GM19328 (cell line): Measurements from ENCODE around the gene C2orf92.
"Not testable (repeated sequence)": the region's sequence is repeated elsewhere in the genome, so short reads cannot be mapped to it uniquely, and the experiment has no call there.

ENCODE experiments used
- ATAC-seq: cut with Tn5 transposase; IDR thresholded peaks from one replicate; pipeline ENCODE4 v1.9.1; 2021; ENCODE audit warnings: mild to moderate bottlenecking, moderate library complexity; ENCODE audit not compliant: unreplicated experiment

Gene C2orf92

GRCh38 chr2:97669448-97669847, at the start of gene C2orf92:
Gene C2orf92 (plus strand): TSS chr2:97669713. CDS start chr2:97669789, 76 bp downstream.
- no peak for ATAC-seq

GRCh38 chr2:97620492-97620891, 49.0 kb upstream of the C2orf92 start:
- not testable (repeated sequence) for ATAC-seq

GRCh38 chr2:97622976-97623375, 46.5 kb upstream of the C2orf92 start:
- not testable (repeated sequence) for ATAC-seq

GRCh38 chr2:97625354-97626048, 44.0 kb upstream of the C2orf92 start:
- ATAC-seq: not testable (repeated sequence)

GRCh38 chr2:97626049-97626430, 43.5 kb upstream of the C2orf92 start:
- ATAC-seq: not testable (repeated sequence)

GRCh38 chr2:97644023-97644717, 25.3 kb upstream of the C2orf92 start:
- no peak for ATAC-seq

GRCh38 chr2:97645112-97645694, 24.3 kb upstream of the C2orf92 start:
- ATAC-seq: peak; percentile 23

GRCh38 chr2:97645695-97646629, 23.6 kb upstream of the C2orf92 start, which contains the start of gene COX5B:
Gene COX5B (plus strand): TSS chr2:97646062. CDS start chr2:97646087, 25 bp downstream.
- peak; percentile 95 for ATAC-seq

GRCh38 chr2:97646977-97647376, 22.5 kb upstream of the C2orf92 start:
- ATAC-seq: no peak

- ATAC-seq: no peak
Observed at GRCh38 chr2:97651114-97651513, 18.4 kb upstream of the C2orf92 start.

GRCh38 chr2:97653473-97653872, 16.0 kb upstream of the C2orf92 start:
- no peak for ATAC-seq

- no peak for ATAC-seq
Observed at GRCh38 chr2:97653874-97654273, 15.6 kb upstream of the C2orf92 start.

- no peak for ATAC-seq
Observed at GRCh38 chr2:97654309-97654708, 15.2 kb upstream of the C2orf92 start.

- no peak for ATAC-seq
Observed at GRCh38 chr2:97654791-97655190, 14.7 kb upstream of the C2orf92 start.

- ATAC-seq: no peak
Observed at GRCh38 chr2:97656129-97656755, 13.3 kb upstream of the C2orf92 start.

- no peak for ATAC-seq
Observed at GRCh38 chr2:97656905-97657587, 12.5 kb upstream of the C2orf92 start.

- ATAC-seq: no peak
Observed at GRCh38 chr2:97657986-97658690, 11.4 kb upstream of the C2orf92 start.

GRCh38 chr2:97658691-97659157, 10.8 kb upstream of the C2orf92 start:
- ATAC-seq: no peak
